KOPT-K1 (cell line): ENCODE data around the gene TRABD2A.

Experiments used
- H3K27ac ChIP-seq: fragments of 200-600 bp; sonication (generic); 2 replicates; pipeline ENCODE4 v1.5.1; 2016; ENCODE audit warnings: antibody characterized with exemption, mild to moderate bottlenecking, low read depth, low read length; ENCODE audit not compliant: poor library complexity, severe bottlenecking
- H3K36me3 ChIP-seq: fragments of 200-600 bp; sonication (generic); 2 replicates; pipeline ENCODE4 v1.5.1; 2017; ENCODE audit warnings: antibody characterized with exemption, mild to moderate bottlenecking, low read length, moderate library complexity; ENCODE audit not compliant: insufficient read depth
- H3K9me3 ChIP-seq: fragments of 200-600 bp; sonication (generic); 2 replicates; pipeline ENCODE4 v1.5.1; 2017; ENCODE audit warnings: antibody characterized with exemption, low read length, mild to moderate bottlenecking; ENCODE audit not compliant: insufficient read depth, poor library complexity, severe bottlenecking

TRABD2A gene

GRCh38 chr2:84906900-84907714 lies 26.2 kb upstream of the TRABD2A start:
- H3K9me3 ChIP-seq: no peaks in the 10 kb centered on the region
- H3K36me3 ChIP-seq: no peaks in the 10 kb centered on the region
- H3K27ac ChIP-seq: peak overlapping the region; percentile 91

GRCh38 chr2:84906108-84906899 lies 25.4 kb upstream of the TRABD2A start:
- Histone ChIP-seq H3K9me3 (no peaks in the 10 kb centered on the region), H3K27ac (peak overlapping the region; percentile 91), H3K36me3 (no peaks in the 10 kb centered on the region)

GRCh38 chr2:84905181-84906107 lies 24.6 kb upstream of the TRABD2A start, which contains the start of gene TMSB10:
TMSB10 (plus strand) TSS chr2:84905656.
- Histone ChIP-seq H3K36me3 (no peaks in the 10 kb centered on the region), H3K27ac (peak within 1 kb of the TSS; percentile 91), H3K9me3 (no peaks in the 10 kb centered on the region)

GRCh38 chr2:84904717-84905174 lies 23.9 kb upstream of the TRABD2A start:
- no peaks in the 10 kb centered on the region for H3K9me3 ChIP-seq
- H3K36me3 ChIP-seq: no peaks in the 10 kb centered on the region
- H3K27ac ChIP-seq: peak overlapping the region; percentile 91

GRCh38 chr2:84904151-84904550 lies 23.3 kb upstream of the TRABD2A start:
- H3K27ac ChIP-seq: no peak overlapping the region
- no peaks in the 10 kb centered on the region for H3K9me3 ChIP-seq
- H3K36me3 ChIP-seq: no peaks in the 10 kb centered on the region

DNA sequence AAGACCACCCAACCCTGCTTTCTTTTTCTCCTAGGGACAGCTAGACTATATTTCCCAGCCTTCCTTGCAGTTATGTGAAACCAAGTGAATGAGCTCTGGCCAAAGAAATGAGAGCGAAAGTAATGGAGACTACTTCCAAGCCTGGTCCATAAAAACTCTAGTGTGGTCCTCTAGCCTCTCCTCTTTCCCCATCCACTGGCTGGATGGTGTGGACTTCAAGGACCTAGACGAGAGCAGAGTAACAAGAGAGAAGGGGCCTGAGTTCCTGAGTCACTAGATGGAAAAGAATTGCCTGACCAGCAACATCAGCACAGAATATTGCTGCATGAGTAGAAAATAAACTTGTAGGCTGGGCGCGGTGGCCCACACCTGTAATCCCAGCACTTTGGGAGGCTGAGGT lies 21.6 kb upstream of the TRABD2A start:
- H3K36me3 ChIP-seq: no peaks in the 10 kb centered on the region
- H3K9me3 ChIP-seq: no peaks in the 10 kb centered on the region
- no peak overlapping the region for H3K27ac ChIP-seq

DNA sequence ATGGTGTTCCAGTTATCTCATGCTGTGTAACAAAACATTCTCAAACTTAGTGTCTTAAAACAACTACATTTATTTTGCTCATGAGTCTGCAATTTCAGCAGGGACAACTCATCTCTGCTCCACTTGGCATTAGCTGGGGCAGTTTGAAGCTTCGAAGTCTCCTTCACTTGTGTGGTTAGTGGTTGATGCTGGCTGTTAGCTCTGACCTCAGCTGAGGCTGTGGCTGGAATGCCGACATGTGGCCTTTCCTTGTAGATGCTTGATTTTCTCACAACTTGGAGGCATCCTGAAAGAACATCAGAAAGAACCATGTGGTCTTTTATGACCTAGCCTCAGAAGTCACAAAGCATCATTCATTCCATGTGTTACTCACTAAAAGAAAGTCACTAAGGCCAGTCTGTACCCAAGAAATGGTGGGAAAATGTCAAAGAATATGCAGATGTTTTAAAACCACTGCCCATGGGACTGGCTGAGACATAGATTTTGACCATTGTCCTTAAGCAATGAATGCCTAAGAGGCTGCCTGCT lies 20.8 kb upstream of the TRABD2A start:
- H3K27ac ChIP-seq: no peak overlapping the region
- H3K9me3 ChIP-seq: no peaks in the 10 kb centered on the region

DNA sequence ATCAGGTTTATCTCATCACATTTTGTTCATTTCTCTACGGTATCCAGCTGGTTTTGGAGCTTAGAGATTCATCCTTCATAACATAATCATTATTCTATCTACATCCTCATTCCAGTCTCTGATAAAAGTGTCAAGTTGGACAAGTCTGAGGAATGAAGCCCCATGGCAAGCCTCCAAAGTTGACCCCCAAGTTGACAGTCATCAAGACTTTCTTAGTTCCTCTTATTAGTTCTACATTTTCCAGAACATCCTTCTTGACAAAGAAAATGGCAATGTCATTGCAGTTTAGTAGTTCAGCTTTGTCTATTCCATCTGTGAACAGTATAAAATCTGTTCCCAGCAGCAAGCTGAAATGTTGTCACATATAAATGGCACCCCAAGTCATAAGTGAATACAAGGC lies 20.1 kb upstream of the TRABD2A start:
- Histone ChIP-seq H3K27ac (no peak overlapping the region), H3K36me3 (no peaks in the 10 kb centered on the region), H3K9me3 (no peaks in the 10 kb centered on the region)

More for the DNA sequence above, 20.8 kb upstream of the TRABD2A start:
- H3K36me3 ChIP-seq: no peaks in the 10 kb centered on the region

DNA sequence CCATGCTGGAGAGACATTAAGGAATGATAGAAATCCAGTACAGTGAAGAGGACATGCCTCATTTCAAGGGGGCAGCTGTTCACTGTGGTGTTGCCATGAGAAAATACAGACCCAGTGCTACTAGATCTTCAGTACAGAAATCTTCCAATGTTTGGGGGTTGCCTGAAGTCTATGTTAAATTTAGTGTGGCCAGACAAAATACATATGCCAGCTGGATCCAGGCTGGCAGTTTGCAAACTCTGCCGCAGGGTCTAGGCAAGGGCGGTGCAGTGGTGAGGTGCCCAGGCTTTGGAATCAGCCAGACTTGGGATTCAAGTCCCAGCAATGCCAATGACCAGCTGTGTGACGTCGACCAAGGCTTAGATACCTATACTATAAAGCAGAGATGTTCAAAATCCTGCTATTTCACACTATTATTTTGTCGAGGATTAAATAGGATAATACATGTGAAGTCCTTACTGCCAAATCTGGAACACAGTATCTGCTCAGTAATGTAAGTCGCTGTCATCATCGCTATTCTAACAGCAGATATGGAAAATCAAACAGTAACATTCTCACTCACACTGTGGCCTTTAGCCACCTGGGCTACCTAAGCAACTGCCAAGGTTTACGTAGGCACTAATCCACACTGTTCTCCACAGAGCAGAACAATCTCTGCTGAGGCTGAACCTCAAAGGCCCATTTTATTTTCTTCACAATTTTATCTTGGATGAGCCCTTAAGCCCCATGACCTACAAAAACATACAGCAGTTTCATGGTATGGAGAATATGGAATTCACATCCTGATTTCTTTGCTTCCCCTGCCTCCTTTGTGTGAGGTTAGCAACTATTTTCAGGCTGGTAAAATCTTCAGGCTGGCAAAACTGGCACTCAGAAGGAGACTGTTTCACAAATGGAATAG lies 18.7 kb upstream of the TRABD2A start:
- Histone ChIP-seq H3K36me3 (no peaks in the 10 kb centered on the region), H3K9me3 (no peaks in the 10 kb centered on the region), H3K27ac (no peak overlapping the region)

DNA sequence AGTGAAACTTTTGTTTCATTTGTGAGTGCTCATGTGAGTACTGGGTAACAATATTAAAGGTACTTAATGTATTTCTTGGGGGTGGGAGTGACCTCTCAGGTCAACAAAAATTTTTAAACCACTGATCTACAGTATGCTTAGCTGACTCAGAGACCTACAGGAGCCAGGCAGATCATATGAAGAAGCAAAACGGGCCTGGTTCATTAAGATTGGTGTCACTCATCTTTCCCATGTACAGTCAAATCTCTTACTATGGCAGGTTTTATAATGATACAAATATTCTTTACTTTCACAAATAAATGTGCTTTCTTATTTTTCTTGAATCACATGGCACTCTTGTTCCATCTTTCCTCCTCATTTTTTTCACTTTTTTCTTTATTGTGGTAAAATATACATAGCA lies 16.9 kb upstream of the TRABD2A start:
- H3K27ac ChIP-seq: peak overlapping the region; percentile 63

GRCh38 chr2:84896567-84896966 lies 15.7 kb upstream of the TRABD2A start:
- Histone ChIP-seq H3K27ac (no peak overlapping the region), H3K36me3 (no peaks in the 10 kb centered on the region), H3K9me3 (no peaks in the 10 kb centered on the region)

More for the DNA sequence above, 16.9 kb upstream of the TRABD2A start:
- no peaks in the 10 kb centered on the region for H3K9me3 ChIP-seq
- no peaks in the 10 kb centered on the region for H3K36me3 ChIP-seq

DNA sequence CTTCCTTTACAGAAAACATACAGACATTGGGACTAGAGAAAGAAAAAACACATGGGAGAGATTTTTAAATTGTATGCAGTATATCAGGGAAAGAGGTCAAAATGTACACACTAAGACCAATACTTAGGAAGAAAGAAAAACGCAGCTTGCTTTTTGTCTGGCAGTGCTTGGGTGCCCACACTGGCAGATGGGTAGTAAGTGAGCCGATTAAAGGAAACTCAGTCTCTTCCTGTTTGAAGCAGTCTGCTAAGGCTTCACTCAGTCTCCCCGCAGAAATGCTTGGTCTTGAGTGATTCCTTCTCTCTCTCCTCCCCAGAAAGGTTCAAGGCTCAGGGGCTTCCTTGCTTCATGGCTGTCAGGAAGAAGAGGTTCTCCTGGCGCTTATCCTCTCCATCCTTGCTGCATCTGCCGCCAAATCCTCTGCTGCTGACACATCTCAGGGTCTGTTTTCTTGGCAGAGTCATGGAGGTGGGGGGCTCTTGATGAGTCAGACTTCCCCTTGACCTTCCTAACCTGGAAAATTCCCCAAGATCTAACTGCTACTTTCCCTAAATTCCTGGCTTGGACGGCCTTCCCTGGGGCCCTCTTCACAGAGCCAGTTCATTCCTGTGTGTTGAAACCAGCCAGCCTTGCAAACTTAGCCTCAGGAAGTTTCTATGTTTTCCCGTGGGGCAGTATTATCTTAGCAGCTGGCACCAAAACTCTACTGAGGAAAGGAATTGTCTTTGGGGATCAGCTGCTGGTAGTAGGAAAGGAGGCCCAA lies 14.1 kb upstream of the TRABD2A start:
- no peaks in the 10 kb centered on the region for H3K36me3 ChIP-seq
- peak overlapping the region; percentile 60 for H3K27ac ChIP-seq
- no peaks in the 10 kb centered on the region for H3K9me3 ChIP-seq

DNA sequence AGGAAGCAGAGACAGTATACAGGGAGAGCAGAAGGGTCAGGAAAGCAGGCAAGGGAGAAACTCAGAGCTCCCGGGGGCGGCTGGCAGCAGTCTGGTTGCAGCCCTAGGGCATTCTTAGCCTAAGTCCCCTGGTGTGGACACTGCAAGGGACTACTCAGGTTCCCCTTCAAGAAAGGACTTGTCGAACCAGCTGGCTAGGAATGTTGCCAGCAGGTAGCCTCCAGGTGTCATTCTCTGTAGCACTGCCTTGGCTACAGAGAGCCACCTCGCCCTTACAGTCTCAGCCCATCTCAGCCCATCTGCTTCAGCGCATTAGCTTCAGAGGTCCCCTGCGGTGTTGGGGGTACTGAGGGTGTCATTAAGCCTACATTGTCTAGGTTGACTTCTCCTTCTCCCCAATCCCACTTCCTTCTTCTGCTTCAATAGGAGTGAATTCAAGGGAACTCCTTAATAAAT lies 13.3 kb upstream of the TRABD2A start:
- H3K27ac ChIP-seq: peak overlapping the region; percentile 60
- H3K9me3 ChIP-seq: no peaks in the 10 kb centered on the region
- H3K36me3 ChIP-seq: no peaks in the 10 kb centered on the region
